Measurements from ENCODE around the gene HPS4. TPM values are rescaled to one million over a fixed set of nuclear protein-coding genes. Genes with fewer than 3 reads are reported as not detected.

HPS4 gene
- total and polyA plus RNA-seq, 3 experiments from 2014 or later: 18.9 to 36.8 (median 36.7) TPM

DNA sequence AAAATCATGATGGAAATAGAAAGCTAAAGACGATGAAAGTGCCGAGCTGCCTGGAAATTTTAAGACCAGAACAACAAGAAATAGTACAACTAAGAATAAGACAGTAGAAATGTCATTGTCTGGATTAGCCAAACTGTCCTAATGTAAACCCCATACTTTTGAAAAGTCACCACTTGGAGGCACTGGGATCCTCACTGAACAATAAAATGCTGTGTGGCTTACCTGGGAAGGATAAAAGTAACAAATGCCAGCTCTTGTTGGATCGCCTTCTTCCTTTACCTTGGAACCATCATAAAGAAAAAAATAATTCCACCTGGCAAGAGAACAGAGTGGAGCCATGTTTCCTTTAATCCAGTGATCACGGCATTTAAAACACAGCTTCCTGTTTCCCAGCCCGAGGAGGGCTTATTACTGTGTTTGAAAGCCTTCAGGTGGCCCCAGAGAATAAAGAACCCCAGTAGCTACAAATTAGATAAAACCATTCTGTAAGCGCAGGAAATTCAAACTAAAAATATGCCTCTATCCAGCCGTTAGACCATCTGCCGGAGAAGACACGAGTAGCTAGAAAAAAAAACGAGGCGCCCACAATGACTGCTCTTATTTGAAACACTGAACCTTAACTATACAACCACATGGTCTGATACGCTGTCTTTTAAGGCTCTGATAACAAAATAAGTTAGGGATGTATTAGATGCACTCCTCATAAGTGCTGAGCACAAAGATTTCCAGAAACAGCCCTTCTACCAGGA lies 4.4 kb downstream of the HPS4 start:
- no peaks in the 10 kb centered on the region for H3K9me3 ChIP-seq (ENCODE audit: low read length)
- H3K36me3 ChIP-seq (ENCODE audit: insufficient read depth, low read length): peaks cover 18% of the 10 kb centered on the region
- POLR2A ChIA-PET: no interaction called here
- Mint-ChIP-seq H3K4me1 (peaks cover 54 to 75% (median 70%) of the 10 kb centered on the region in 3 donors), H3K9me3 (no peaks in the 10 kb centered on the region), H3K27ac (peak overlapping the region; percentile 1 to 89 (median 54)), H3K4me3 (peak overlapping the region; percentile 12 to 75 (median 65)), H3K36me3 (peaks cover 10 to 63% (median 16%) of the 10 kb centered on the region in 3 donors), H3K27me3 (no peaks in the 10 kb centered on the region)
- H3K4me1 ChIP-seq (ENCODE audit: insufficient read depth, low read length): peaks cover 48% of the 10 kb centered on the region
- peak overlapping the region; percentile 30 for H3K27ac ChIP-seq (ENCODE audit: low read depth, low read length)
- DNase-seq: no peak
- H3K4me3 ChIP-seq (ENCODE audit: low read length): peak overlapping the region; percentile 46
- CTCF ChIA-PET: interaction anchor here (1.0 to 1.5 kb wide), 4 partner anchors 19 to 185 kb away, joined by 3 read pairs; no protein-coding TSS in a partner anchor
- H3K27me3 ChIP-seq (ENCODE audit: insufficient read depth, low read length, poor library complexity, severe bottlenecking): no peaks in the 10 kb centered on the region

DNA sequence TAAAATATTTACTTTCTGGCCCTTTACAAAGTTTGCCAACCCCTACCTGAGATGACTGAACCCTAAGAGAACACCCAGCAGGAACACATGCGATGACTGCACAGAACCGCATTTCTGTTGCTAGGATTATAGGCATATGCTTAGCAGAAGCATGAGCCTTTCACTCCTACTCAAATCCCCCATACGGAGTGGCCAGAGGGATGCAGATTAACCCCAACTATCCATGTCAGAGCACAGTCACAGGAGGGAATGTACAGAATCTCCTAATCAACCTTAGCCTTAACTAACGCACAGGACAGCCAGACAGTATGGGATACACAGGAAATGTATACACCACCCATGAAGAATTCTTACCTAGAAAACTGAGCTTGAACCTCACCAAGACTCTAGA lies 6.2 kb downstream of the HPS4 start:
- H3K4me3 Mint-ChIP-seq: peak overlapping the region in 1 of 7 donors; percentile 51
- H3K36me3 Mint-ChIP-seq: peaks cover 16 to 73% (median 25%) of the 10 kb centered on the region in 3 donors
- Histone ChIP-seq H3K9me3 (ENCODE audit: low read length) (no peaks in the 10 kb centered on the region), H3K4me1 (ENCODE audit: insufficient read depth, low read length) (peaks cover 37% of the 10 kb centered on the region), H3K36me3 (ENCODE audit: insufficient read depth, low read length) (peaks cover 27% of the 10 kb centered on the region), H3K4me3 (ENCODE audit: low read length) (no peak overlapping the region), H3K27ac (ENCODE audit: low read depth, low read length) (no peak overlapping the region), H3K27me3 (ENCODE audit: insufficient read depth, low read length, poor library complexity, severe bottlenecking) (no peaks in the 10 kb centered on the region)
- no peak for DNase-seq
- ChIA-PET CTCF (no interaction called here), POLR2A (no interaction called here)
- H3K27ac Mint-ChIP-seq: peak overlapping the region in 1 of 8 donors; percentile 21
- no peaks in the 10 kb centered on the region for H3K27me3 Mint-ChIP-seq
- peaks cover 41 to 57% (median 57%) of the 10 kb centered on the region in 3 donors for H3K4me1 Mint-ChIP-seq
- no peaks in the 10 kb centered on the region for H3K9me3 Mint-ChIP-seq

DNA sequence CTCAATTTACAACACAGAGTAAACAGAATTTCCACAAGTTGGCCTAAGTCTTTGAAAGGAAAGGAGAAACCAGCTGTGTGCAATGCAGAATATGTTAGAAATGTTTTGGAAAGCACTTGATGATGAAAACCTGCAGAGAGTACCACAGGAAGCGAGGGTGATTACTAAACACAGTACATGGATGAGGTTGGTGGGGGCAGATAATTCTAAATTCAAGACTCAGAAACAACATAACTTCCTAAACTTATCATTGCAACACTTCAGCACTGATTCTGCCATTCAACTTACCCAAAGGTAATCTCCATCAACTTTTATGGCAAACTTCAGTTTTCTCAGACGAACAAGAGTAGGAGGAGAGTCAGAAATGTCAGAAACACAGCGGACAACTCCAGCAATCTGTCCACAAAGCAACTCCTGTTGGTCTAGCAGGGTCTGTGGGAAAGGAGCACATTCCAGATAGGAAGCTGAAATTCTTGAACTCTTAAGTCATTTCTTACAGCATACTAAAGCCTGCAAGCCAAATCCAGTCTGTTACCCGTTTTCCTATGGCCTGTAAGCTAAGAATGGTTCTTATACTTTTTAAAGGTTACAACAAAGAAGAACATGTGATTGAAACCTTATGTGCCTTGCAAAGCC lies 6.8 kb downstream of the HPS4 start:
- H3K4me3 Mint-ChIP-seq: no peak overlapping the region
- H3K4me1 ChIP-seq (ENCODE audit: insufficient read depth, low read length): peaks cover 32% of the 10 kb centered on the region

DNA sequence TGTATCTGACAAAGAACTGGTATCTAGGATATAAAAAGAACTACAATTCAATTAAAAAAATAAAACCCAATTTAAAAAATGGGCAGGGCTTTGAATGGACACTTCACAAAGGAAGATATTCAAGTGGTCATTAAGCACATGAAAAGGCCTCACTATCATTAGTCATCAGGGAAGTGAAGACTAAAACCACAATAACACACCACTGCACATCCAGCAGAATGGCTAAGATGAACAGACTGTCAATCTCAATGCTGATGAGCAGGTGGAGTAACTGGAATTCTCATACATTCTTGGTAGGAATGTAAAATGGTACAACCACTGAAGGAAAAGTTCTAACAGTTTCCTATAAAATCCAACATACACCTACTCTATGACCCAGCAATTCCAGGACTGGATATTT lies 8.9 kb downstream of the HPS4 start:
- Histone ChIP-seq H3K4me1 (ENCODE audit: insufficient read depth, low read length) (peaks cover 11% of the 10 kb centered on the region), H3K4me3 (ENCODE audit: low read length) (no peak overlapping the region), H3K27me3 (ENCODE audit: insufficient read depth, low read length, poor library complexity, severe bottlenecking) (no peaks in the 10 kb centered on the region), H3K27ac (ENCODE audit: low read depth, low read length) (no peak overlapping the region), H3K36me3 (ENCODE audit: insufficient read depth, low read length) (peaks cover 53% of the 10 kb centered on the region), H3K9me3 (ENCODE audit: low read length) (no peaks in the 10 kb centered on the region)
- ChIA-PET CTCF (no interaction called here), POLR2A (no interaction called here)
- no peak for DNase-seq
- Mint-ChIP-seq H3K27me3 (no peaks in the 10 kb centered on the region), H3K9me3 (no peaks in the 10 kb centered on the region), H3K4me1 (peaks cover 18 to 32% (median 30%) of the 10 kb centered on the region in 3 donors), H3K4me3 (no peak overlapping the region), H3K36me3 (peaks cover 21 to 86% (median 26%) of the 10 kb centered on the region in 3 donors), H3K27ac (peak overlapping the region in 2 of 8 donors; percentile 6 to 35)

More for the DNA sequence above, 6.8 kb downstream of the HPS4 start:
- Mint-ChIP-seq H3K27me3 (no peaks in the 10 kb centered on the region), H3K36me3 (peaks cover 16 to 78% (median 25%) of the 10 kb centered on the region in 3 donors), H3K27ac (peak overlapping the region in 2 of 8 donors; percentile 17 to 21), H3K9me3 (no peaks in the 10 kb centered on the region), H3K4me1 (peaks cover 36 to 52% (median 52%) of the 10 kb centered on the region in 3 donors)
- Histone ChIP-seq H3K36me3 (ENCODE audit: insufficient read depth, low read length) (peaks cover 32% of the 10 kb centered on the region), H3K9me3 (ENCODE audit: low read length) (no peaks in the 10 kb centered on the region), H3K27ac (ENCODE audit: low read depth, low read length) (no peak overlapping the region), H3K4me3 (ENCODE audit: low read length) (no peak overlapping the region), H3K27me3 (ENCODE audit: insufficient read depth, low read length, poor library complexity, severe bottlenecking) (no peaks in the 10 kb centered on the region)
- CTCF ChIA-PET: no interaction called here
- POLR2A ChIA-PET: no interaction called here
- no peak for DNase-seq

DNA sequence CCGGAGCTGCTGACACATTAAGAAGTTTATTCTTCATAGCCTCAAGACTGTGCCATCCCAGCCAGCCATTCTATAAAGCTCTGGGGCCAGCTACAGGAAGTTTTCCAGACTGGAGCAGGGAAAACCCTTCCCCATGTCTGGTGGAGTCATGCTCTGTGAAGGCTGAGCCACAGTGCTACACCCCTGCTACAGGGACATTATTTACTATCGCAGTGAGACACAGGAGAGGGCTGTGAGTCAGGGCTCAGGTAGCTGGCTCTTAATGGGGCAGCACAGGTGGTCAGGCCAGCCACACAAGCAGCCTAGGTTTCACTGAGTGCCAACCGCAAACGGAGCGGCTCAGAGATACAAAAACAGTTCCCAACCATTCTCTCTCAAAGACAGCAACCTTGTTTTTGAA lies 12.1 kb downstream of the HPS4 start:
- Mint-ChIP-seq H3K4me1 (peaks cover 0 to 6% (median 5%) of the 10 kb centered on the region in 3 donors), H3K36me3 (peaks cover 14 to 88% (median 26%) of the 10 kb centered on the region in 3 donors), H3K4me3 (no peak overlapping the region), H3K27ac (peak overlapping the region in 1 of 8 donors; percentile 54), H3K27me3 (no peaks in the 10 kb centered on the region), H3K9me3 (no peaks in the 10 kb centered on the region)
- ChIA-PET CTCF (interaction anchor here (0.8 kb wide), 1 partner anchor 10 kb away, joined by 3 read pairs; no protein-coding TSS in a partner anchor), POLR2A (no interaction called here)
- Histone ChIP-seq H3K4me1 (ENCODE audit: insufficient read depth, low read length) (no peaks in the 10 kb centered on the region), H3K27me3 (ENCODE audit: insufficient read depth, low read length, poor library complexity, severe bottlenecking) (no peaks in the 10 kb centered on the region), H3K9me3 (ENCODE audit: low read length) (no peaks in the 10 kb centered on the region), H3K27ac (ENCODE audit: low read depth, low read length) (no peak overlapping the region), H3K36me3 (ENCODE audit: insufficient read depth, low read length) (peaks cover 55% of the 10 kb centered on the region), H3K4me3 (ENCODE audit: low read length) (no peak overlapping the region)
- DNase-seq: no peak

DNA sequence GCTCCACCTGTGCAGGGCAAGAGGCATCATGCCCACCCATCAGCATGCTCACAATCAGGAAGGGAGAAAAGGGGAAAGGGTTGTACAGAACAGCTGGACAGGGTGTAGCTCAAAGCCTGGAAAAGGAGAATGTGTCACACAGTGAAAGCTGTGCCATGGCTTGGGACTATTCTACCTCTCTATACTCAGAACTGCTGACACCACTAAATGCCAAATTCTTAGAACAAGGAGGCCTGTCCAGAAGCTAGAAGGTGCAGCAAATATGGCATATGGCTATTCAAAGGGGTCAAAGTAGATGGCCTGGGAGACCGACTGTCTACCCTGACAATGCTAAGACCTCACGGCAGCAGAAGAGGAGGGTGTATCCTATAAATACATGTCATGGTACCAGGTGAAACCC lies 12.8 kb downstream of the HPS4 start:
- H3K36me3 Mint-ChIP-seq: peaks cover 14 to 92% (median 28%) of the 10 kb centered on the region in 3 donors
- Histone ChIP-seq H3K4me3 (ENCODE audit: low read length) (no peak overlapping the region), H3K9me3 (ENCODE audit: low read length) (no peaks in the 10 kb centered on the region), H3K27me3 (ENCODE audit: insufficient read depth, low read length, poor library complexity, severe bottlenecking) (no peaks in the 10 kb centered on the region), H3K36me3 (ENCODE audit: insufficient read depth, low read length) (peaks cover 59% of the 10 kb centered on the region), H3K4me1 (ENCODE audit: insufficient read depth, low read length) (no peaks in the 10 kb centered on the region), H3K27ac (ENCODE audit: low read depth, low read length) (no peak overlapping the region)
- no peak for DNase-seq
- H3K4me1 Mint-ChIP-seq: peaks cover 0 to 5% (median 4%) of the 10 kb centered on the region in 3 donors
- H3K9me3 Mint-ChIP-seq: no peaks in the 10 kb centered on the region
- H3K27ac Mint-ChIP-seq: no peak overlapping the region
- POLR2A ChIA-PET: no interaction called here
- CTCF ChIA-PET: no interaction called here
- H3K4me3 Mint-ChIP-seq: no peak overlapping the region
- H3K27me3 Mint-ChIP-seq: no peaks in the 10 kb centered on the region

DNA sequence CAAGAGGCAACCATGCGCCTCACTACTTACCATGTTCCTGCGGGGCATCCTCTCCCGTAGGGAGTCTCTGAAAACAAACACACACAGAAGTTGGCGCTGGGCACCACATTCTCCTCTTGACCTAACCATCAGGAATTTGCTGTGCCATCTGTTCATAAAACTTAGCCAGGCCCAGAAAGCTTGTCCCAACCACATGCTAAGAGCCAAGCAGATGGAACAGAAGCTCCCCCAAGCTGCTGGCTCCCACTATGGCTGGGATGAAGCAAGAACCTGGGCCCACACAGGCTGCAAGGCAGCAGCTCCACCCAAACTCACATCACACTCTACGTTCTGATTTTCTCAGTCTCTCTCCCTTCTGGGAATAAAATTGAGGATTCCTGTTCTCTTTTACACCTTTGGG lies 17.4 kb downstream of the HPS4 start:
- no peak overlapping the region for H3K4me3 ChIP-seq (ENCODE audit: low read length)
- no peaks in the 10 kb centered on the region for H3K9me3 ChIP-seq (ENCODE audit: low read length)
- no peaks in the 10 kb centered on the region for H3K27me3 Mint-ChIP-seq
- H3K36me3 ChIP-seq (ENCODE audit: insufficient read depth, low read length): peaks cover 65% of the 10 kb centered on the region
- peaks cover 0 to 2% (median 2%) of the 10 kb centered on the region in 3 donors for H3K4me1 Mint-ChIP-seq
- ChIA-PET CTCF (interaction anchor here (1.3 kb wide), 1 partner anchor 102 kb away, joined by 3 read pairs; no protein-coding TSS in a partner anchor), POLR2A (no interaction called here)
- DNase-seq: no peak
- H3K36me3 Mint-ChIP-seq: peaks cover 8 to 93% (median 23%) of the 10 kb centered on the region in 3 donors
- no peaks in the 10 kb centered on the region for H3K27me3 ChIP-seq (ENCODE audit: insufficient read depth, low read length, poor library complexity, severe bottlenecking)
- peak overlapping the region in 1 of 8 donors; percentile 50 for H3K27ac Mint-ChIP-seq
- no peaks in the 10 kb centered on the region for H3K9me3 Mint-ChIP-seq
- no peak overlapping the region for H3K4me3 Mint-ChIP-seq
- no peaks in the 10 kb centered on the region for H3K4me1 ChIP-seq (ENCODE audit: insufficient read depth, low read length)
- H3K27ac ChIP-seq (ENCODE audit: low read depth, low read length): no peak overlapping the region

DNA sequence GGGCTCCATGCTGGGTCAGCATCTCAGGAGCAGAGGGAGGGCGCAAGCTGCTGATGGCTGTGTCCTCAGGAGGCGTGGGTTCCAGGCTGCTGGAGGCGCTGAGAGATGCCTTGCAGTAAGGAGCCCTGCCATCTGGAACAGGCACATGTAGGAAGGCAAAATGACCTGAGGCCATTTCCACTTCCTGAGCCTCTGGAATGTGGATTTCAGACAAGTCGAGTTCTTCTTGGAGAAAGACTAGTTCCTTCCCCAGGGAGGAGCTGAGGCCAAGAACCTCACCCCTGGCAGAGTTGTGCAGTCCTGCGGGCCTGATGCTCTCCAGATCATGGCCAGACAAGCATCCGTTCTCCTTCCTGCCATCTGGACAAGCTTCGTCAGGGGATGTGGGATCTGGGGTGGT lies 19.3 kb downstream of the HPS4 start:
- no peak for DNase-seq
- POLR2A ChIA-PET: no interaction called here
- Histone ChIP-seq H3K36me3 (ENCODE audit: insufficient read depth, low read length) (peaks cover 50% of the 10 kb centered on the region), H3K4me3 (ENCODE audit: low read length) (no peak overlapping the region), H3K4me1 (ENCODE audit: insufficient read depth, low read length) (no peaks in the 10 kb centered on the region), H3K27ac (ENCODE audit: low read depth, low read length) (no peak overlapping the region), H3K27me3 (ENCODE audit: insufficient read depth, low read length, poor library complexity, severe bottlenecking) (no peaks in the 10 kb centered on the region), H3K9me3 (ENCODE audit: low read length) (no peaks in the 10 kb centered on the region)
- Mint-ChIP-seq H3K9me3 (no peaks in the 10 kb centered on the region), H3K36me3 (peaks cover 2 to 91% (median 20%) of the 10 kb centered on the region in 3 donors), H3K4me1 (peaks cover 2 to 5% (median 2%) of the 10 kb centered on the region in 3 donors), H3K27me3 (no peaks in the 10 kb centered on the region), H3K27ac (peak overlapping the region in 1 of 8 donors; percentile 17), H3K4me3 (no peak overlapping the region)
- CTCF ChIA-PET: interaction anchor here (2.6 kb wide), 1 partner anchor 100 kb away, joined by 10 read pairs; no protein-coding TSS in a partner anchor

All from CD8-positive, alpha-beta memory T cell (primary cell).